Neural cell (in vitro differentiated cells): ENCODE data around the gene SLIT3.

ENCODE experiments used
- EP300 ChIP-seq: fragments of 450-650 bp; conservative IDR thresholded peaks from 2 replicates; pipeline ENCODE4 v1.6.1; 2014; ENCODE audit warnings: antibody characterized with exemption, mild to moderate bottlenecking, moderate library complexity; ENCODE audit not compliant: poor library complexity, severe bottlenecking
- EZH2 ChIP-seq: fragments of 200-600, 300-800 bp; shearing (Covaris generic), sonication (generic); IDR thresholded peaks from 2 replicates; pipeline ENCODE4 v1.6.1; 2014; ENCODE audit warnings: antibody characterized with exemption, low read length, borderline replicate concordance, mild to moderate bottlenecking; ENCODE audit not compliant: insufficient read depth, poor library complexity, severe bottlenecking
- POLR2AphosphoS5 ChIP-seq: IDR thresholded peaks from 2 replicates; pipeline ENCODE4 v1.6.1; 2012
- TF ChIP-seq, protein P1 (sequence below): fragments of 450-650 bp; IDR thresholded peaks from 2 replicates; pipeline ENCODE4 v1.5.1; 2014; ENCODE audit warnings: antibody characterized with exemption, mild to moderate bottlenecking, moderate library complexity; ENCODE audit not compliant: poor library complexity, severe bottlenecking

DNA sequence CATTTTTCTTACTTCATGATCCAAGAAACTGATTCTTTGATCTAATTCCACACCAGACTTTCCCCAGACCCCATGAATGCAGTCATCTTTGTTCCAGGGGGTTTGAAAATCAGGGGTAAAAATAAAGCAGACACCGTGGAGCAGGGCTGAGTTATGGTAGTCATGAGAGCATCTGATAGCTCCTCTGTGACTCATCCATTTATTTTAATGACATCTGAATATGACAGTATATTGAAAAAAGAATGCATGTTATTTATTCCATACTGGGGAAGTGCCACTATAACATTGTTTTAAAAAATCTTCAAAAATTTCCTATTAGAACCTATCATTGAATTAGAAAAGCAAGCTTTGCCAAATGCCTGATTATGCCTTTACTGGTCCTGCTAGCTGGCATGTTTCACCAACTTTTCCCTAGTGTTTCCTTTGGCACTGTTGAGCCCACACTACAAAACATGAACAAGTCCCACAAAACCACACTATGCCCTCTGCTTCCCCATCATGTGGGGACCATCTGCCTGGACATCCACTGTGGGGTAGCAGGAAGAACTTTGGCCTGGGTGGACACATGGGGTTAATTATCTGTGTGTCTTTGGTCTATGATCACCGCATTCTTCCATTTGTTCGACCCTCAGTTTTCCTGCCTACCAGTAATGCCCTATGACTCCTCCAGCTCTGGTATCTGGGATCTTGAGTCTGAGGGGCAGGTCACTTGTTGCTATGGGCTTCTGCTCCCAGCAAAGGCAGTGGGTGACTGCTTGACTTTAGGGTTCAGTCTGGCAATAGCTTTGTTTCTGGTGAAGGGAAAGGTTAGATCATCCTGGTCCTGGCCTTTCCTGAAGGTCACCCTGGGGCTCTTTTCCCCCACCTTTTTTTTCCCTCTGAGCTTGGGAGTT lies 639.1 kb downstream of the SLIT3 start:
- TF ChIP-seq, protein P1, sequence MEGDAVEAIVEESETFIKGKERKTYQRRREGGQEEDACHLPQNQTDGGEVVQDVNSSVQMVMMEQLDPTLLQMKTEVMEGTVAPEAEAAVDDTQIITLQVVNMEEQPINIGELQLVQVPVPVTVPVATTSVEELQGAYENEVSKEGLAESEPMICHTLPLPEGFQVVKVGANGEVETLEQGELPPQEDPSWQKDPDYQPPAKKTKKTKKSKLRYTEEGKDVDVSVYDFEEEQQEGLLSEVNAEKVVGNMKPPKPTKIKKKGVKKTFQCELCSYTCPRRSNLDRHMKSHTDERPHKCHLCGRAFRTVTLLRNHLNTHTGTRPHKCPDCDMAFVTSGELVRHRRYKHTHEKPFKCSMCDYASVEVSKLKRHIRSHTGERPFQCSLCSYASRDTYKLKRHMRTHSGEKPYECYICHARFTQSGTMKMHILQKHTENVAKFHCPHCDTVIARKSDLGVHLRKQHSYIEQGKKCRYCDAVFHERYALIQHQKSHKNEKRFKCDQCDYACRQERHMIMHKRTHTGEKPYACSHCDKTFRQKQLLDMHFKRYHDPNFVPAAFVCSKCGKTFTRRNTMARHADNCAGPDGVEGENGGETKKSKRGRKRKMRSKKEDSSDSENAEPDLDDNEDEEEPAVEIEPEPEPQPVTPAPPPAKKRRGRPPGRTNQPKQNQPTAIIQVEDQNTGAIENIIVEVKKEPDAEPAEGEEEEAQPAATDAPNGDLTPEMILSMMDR = no peak
- no peak for TF ChIP-seq POLR2AphosphoS5
- no peak for TF ChIP-seq EZH2
- no peak for TF ChIP-seq EP300
